HepG2 (cell line): ENCODE data around the gene EIF4EBP3. TPM values are rescaled to one million over a fixed set of nuclear protein-coding genes. Genes with fewer than 3 reads are reported as not detected.

Source experiments
- CBFB ChIP-seq: sonication (generic); formaldehyde crosslinking; IDR thresholded peaks from 2 replicates; pipeline ENCODE4 v1.4.0; 2020; ENCODE audit warnings: missing genetic modification reagents
- CHCHD3 ChIP-seq: sonication (generic); formaldehyde crosslinking; IDR thresholded peaks from 2 replicates; pipeline ENCODE4 v1.8.0; 2022; ENCODE audit warnings: mild to moderate bottlenecking, missing genetic modification reagents, moderate library complexity
- DR1 ChIP-seq: sonication (generic); formaldehyde crosslinking; IDR thresholded peaks from 2 replicates; pipeline ENCODE4 v1.8.0; 2021; ENCODE audit warnings: mild to moderate bottlenecking, missing genetic modification reagents, inconsistent platforms
- EP300 ChIP-seq, 3 experiments: sonication (generic) in 1 of 3; formaldehyde crosslinking in 1 of 3; IDR thresholded peaks; 2 replicates each; pipeline versions ENCODE4 v1.5.1 to v1.6.1; 2011 to 2020; ENCODE audit warnings: low read depth in 2 of 3, low read length in 2 of 3, borderline replicate concordance in 1 of 3, improper control_type of control experiment in 1 of 3, mild to moderate bottlenecking in 1 of 3, missing genetic modification reagents in 1 of 3, moderate library complexity in 1 of 3
- GATAD1 ChIP-seq: IDR thresholded peaks from 2 replicates; pipeline ENCODE4 v1.6.1; 2016; ENCODE audit warnings: missing genetic modification reagents, missing compliant biosample characterization
- GTF3A ChIP-seq: sonication (generic); formaldehyde crosslinking; conservative IDR thresholded peaks from 2 replicates; pipeline ENCODE4 v1.4.0; 2020; ENCODE audit warnings: mild to moderate bottlenecking, missing genetic modification reagents
- HDAC6 ChIP-seq: fragments of 200-600 bp; sonication (generic); IDR thresholded peaks from 2 replicates; pipeline ENCODE4 v1.7.0; 2017; ENCODE audit warnings: mild to moderate bottlenecking, antibody characterized with exemption, low read length, low read depth
- KLF16 ChIP-seq, 2 experiments: sonication (generic) in 1 of 2; formaldehyde crosslinking in 1 of 2; IDR thresholded peaks; 2 replicates each; pipeline versions ENCODE4 v1.6.1 to v1.8.0; 2016 to 2023; ENCODE audit warnings: missing genetic modification reagents in 2 of 2, missing compliant biosample characterization in 1 of 2
- MATR3 ChIP-seq: sonication (generic); formaldehyde crosslinking; IDR thresholded peaks from 2 replicates; pipeline ENCODE4 v1.4.0; 2020; ENCODE audit warnings: missing genetic modification reagents
- PHF8 ChIP-seq: sonication (generic); formaldehyde crosslinking; IDR thresholded peaks from 2 replicates; pipeline ENCODE4 v1.5.0; 2020; ENCODE audit warnings: missing genetic modification reagents
- POLR2AphosphoS5 ChIP-seq: IDR thresholded peaks from 2 replicates; pipeline ENCODE4 v1.6.1; 2012; ENCODE audit warnings: low read depth, low read length
- PRDM10 ChIP-seq: sonication (generic); formaldehyde crosslinking; IDR thresholded peaks from 2 replicates; pipeline ENCODE4 v1.4.0; 2020; ENCODE audit warnings: low read depth, missing genetic modification reagents
- RORA ChIP-seq: sonication (generic); formaldehyde crosslinking; IDR thresholded peaks from 2 replicates; pipeline ENCODE4 v1.5.0; 2020; ENCODE audit warnings: mild to moderate bottlenecking, missing genetic modification reagents, moderate library complexity
- SATB2 ChIP-seq: sonication (generic); formaldehyde crosslinking; IDR thresholded peaks from 2 replicates; pipeline ENCODE4 v1.5.0; 2020; ENCODE audit warnings: missing genetic modification reagents
- TEAD2 ChIP-seq: sonication (generic); formaldehyde crosslinking; IDR thresholded peaks from 2 replicates; pipeline ENCODE4 v1.9.0; 2021; ENCODE audit warnings: missing genetic modification reagents
- ZBED4 ChIP-seq: sonication (generic); formaldehyde crosslinking; IDR thresholded peaks from 2 replicates; pipeline ENCODE4 v1.4.0; 2020; ENCODE audit warnings: missing genetic modification reagents, borderline replicate concordance
- ZBTB7B ChIP-seq: sonication (generic); formaldehyde crosslinking; IDR thresholded peaks from 2 replicates; pipeline ENCODE4 v1.4.0; 2020; ENCODE audit warnings: missing genetic modification reagents
- ZMYM4 ChIP-seq: sonication (generic); formaldehyde crosslinking; IDR thresholded peaks from 2 replicates; pipeline ENCODE4 v1.8.1; 2023; ENCODE audit warnings: mild to moderate bottlenecking, missing genetic modification reagents
- ZNF33B ChIP-seq: sonication (generic); formaldehyde crosslinking; IDR thresholded peaks from 2 replicates; pipeline ENCODE4 v1.5.1; 2020; ENCODE audit warnings: mild to moderate bottlenecking, missing genetic modification reagents
- ZNF766 ChIP-seq: sonication (generic); formaldehyde crosslinking; IDR thresholded peaks from 2 replicates; pipeline ENCODE4 v1.5.0; 2020; ENCODE audit warnings: missing genetic modification reagents, borderline replicate concordance
- polyA plus RNA-seq, 8 experiments: library from polyadenylated mRNA; depleted of rRNA in 3 of 8; stranded (reverse) in 7 of 8; unstranded in 1 of 8; fragments of >200 nt; fragmentation: Illumina TruSeq in 4 of 8; extraction: Trizol in 4 of 8; gene quantifications; 2 replicates each; pipeline versions ENCODE4 v1.2.1 to v1.2.3, GENCODE V29; 2011 to 2016; ENCODE audit warnings: low read depth in 4 of 8, missing spikeins in 1 of 8, mixed read lengths in 1 of 8; ENCODE audit not compliant: insufficient read depth in 1 of 8
- total RNA-seq, 5 experiments: library from RNA; depleted of rRNA; stranded (reverse); fragments of >200 nt; fragmentation: Illumina TruSeq; extraction: Trizol; gene quantifications; 2 replicates each; pipeline ENCODE4 v1.2.3, GENCODE V29; 2016; ENCODE audit warnings: low read depth in 1 of 5
- TF ChIP-seq, protein P1 (sequence below): sonication (generic); formaldehyde crosslinking; IDR thresholded peaks from 2 replicates; pipeline ENCODE4 v1.5.0; 2020; ENCODE audit warnings: missing genetic modification reagents, mild to moderate bottlenecking, borderline replicate concordance

Gene EIF4EBP3
- total and polyA plus RNA-seq, 2 of the 13 experiments (the other 11 are each of a cell fraction or from before 2014, with no cell fraction given): 0.61 to 1.7 TPM

DNA sequence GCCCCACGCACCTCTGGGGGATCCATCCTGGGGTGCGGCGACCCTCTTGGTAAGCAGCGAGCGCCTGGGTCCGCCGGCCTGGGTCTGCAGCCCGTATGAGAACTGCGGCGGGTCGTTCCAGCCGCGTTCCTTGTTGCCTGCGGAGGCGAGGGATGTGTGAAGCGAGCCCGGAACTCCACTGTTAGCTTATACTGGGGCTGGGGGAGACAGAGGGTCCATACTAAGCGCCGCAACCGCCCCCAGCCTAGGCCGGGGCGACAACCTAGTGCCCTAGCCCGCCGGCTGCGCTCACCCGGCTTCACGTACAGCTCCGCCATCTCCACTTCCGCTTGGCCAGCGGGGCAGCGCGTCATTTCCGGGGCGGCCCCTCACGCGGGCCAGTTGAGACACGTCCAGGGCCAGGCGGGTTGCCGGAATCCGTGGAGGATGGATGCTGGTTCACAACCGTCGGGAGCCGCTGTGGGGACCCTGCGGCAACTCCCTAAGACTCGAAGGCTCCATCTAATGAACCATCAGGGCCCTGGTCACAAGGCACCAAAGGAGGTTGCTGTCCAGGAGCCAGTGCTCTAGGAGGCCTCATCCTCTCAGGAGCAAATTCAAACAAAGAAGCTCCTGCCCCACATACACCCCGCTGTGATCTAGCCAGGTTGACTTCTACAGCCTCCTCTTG lies 9.8 kb downstream of the EIF4EBP3 start, which contains the start of gene SRA1 (continued):
- TF ChIP-seq PRDM10 (CRISPR knock-in tag) (no peak), HDAC6 (no peak), ZNF33B (CRISPR knock-in tag) (peak; percentile 64; the same call in 1 of the 2 replicates), ZNF766 (CRISPR knock-in tag) (0 out of 2 replicates have a peak, but pooled peaks have one; percentile 45), PHF8 (CRISPR knock-in tag) (peak; percentile 92), ZBTB7B (CRISPR knock-in tag) (peak; percentile 60; the same call in 1 of the 2 replicates), ZBED4 (CRISPR knock-in tag) (peak; percentile 69; the same call in 1 of the 2 replicates), DR1 (peak; percentile 60; the same call in 1 of the 2 replicates), GATAD1 (CRISPR knock-in tag) (peak; percentile 90), EP300 (IDR thresholded peaks at IDR 0.05; ENCODE audit: low read depth in 2 of 2, low read length in 2 of 2) (no peak; a peak in 1 of 4 replicates), EP300 (CRISPR knock-in tag; IDR thresholded peaks at IDR 0.05; ENCODE audit: borderline replicate concordance) (no peak), TEAD2 (CRISPR knock-in tag) (no peak), GTF3A (CRISPR knock-in tag) (no peak), POLR2AphosphoS5 (peak; percentile 92), CBFB (CRISPR knock-in tag) (peak; percentile 91), SATB2 (CRISPR knock-in tag) (no peak), KLF16 (CRISPR knock-in tag; IDR thresholded peaks at IDR 0.05) (peak in 1 of 2 experiments; percentile 30; a peak in 1 of 4 replicates), CHCHD3 (CRISPR knock-in tag) (peak; percentile 77), RORA (CRISPR knock-in tag) (no peak), MATR3 (CRISPR knock-in tag) (no peak), ZMYM4 (CRISPR knock-in tag) (peak; percentile 84)
- TF ChIP-seq, protein P1, sequence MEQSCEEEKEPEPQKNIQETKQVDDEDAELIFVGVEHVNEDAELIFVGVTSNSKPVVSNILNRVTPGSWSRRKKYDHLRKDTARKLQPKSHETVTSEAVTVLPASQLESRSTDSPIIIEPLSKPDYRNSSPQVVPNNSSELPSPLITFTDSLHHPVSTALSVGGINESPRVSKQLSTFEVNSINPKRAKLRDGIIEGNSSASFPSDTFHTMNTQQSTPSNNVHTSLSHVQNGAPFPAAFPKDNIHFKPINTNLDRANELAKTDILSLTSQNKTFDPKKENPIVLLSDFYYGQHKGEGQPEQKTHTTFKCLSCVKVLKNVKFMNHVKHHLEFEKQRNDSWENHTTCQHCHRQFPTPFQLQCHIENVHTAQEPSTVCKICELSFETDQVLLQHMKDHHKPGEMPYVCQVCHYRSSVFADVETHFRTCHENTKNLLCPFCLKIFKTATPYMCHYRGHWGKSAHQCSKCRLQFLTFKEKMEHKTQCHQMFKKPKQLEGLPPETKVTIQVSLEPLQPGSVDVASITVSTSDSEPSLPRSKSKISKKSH (CRISPR knock-in tag): peak; percentile 60; the same call in 1 of the 2 replicates
